T-helper 22 cell (primary cell): ENCODE data around the gene PTH1R.
A peak's percentile ranks its signal among the peaks of the same experiment; 100 is the strongest.

ENCODE experiments used
- DNase-seq: peaks from one replicate; pipeline ENCODE4 v3.0.0-alpha.2; 2020; ENCODE audit warnings: low read depth

The PTH1R gene

GRCh38 chr3:46946856-46947545 is 69.5 kb downstream of the PTH1R start:
- peak; percentile 82 for DNase-seq

- no peak for DNase-seq
These were observed 70.0 kb downstream of the PTH1R start for GRCh38 chr3:46947546-46947901.

GRCh38 chr3:46947981-46948791 is 70.7 kb downstream of the PTH1R start:
- peak; percentile 89 for DNase-seq

- DNase-seq = no peak
These were observed 71.5 kb downstream of the PTH1R start for GRCh38 chr3:46948830-46949671.

- no peak for DNase-seq
These were observed 72.7 kb downstream of the PTH1R start for GRCh38 chr3:46950177-46950576.

- DNase-seq = no peak
These were observed 73.2 kb downstream of the PTH1R start for GRCh38 chr3:46950650-46951241.

GRCh38 chr3:46952813-46953212 is 75.3 kb downstream of the PTH1R start:
- no peak for DNase-seq
